ENCODE results near the gene GALR3. TPM values are rescaled to one million over a fixed set of nuclear protein-coding genes. Genes with fewer than 3 reads are reported as not detected.

Gene GALR3
- polyA plus RNA-seq, 3 donors: not detected

GRCh38 chr22:37855462-37855861, 32.3 kb downstream of the GALR3 start:
- Histone ChIP-seq H3K79me2 (ENCODE audit: insufficient read depth, low read length) (peaks cover 53% of the 10 kb centered on the region), H2AFZ (ENCODE audit: insufficient read depth, low read depth, low read length, poor library complexity, severe bottlenecking) (no peak overlapping the region), H3K4me2 (replicated peaks; ENCODE audit: extremely low read depth, low read length, poor library complexity, severe bottlenecking) (no peak overlapping the region), H3K9ac (ENCODE audit: insufficient read depth, low read length, poor library complexity, severe bottlenecking) (no peak overlapping the region), H3K27ac (ENCODE audit: low read depth in 1 of 2, low read length in 2 of 2) (peak overlapping the region in 1 of 2 donors; percentile 32), H4K20me1 (ENCODE audit: insufficient read depth, low read length) (peaks cover 77% of the 10 kb centered on the region), H3K4me3 (replicated peaks in 1 of 3; ENCODE audit: low read depth in 2 of 3, low read length in 3 of 3) (no peak overlapping the region), H3K4me1 (ENCODE audit: control insufficient read depth in 1 of 2, insufficient read depth in 2 of 2, low read length in 2 of 2) (peaks cover under 1% of the 10 kb centered on the region in 2 donors), H3K27me3 (ENCODE audit: control insufficient read depth in 2 of 2, insufficient read depth in 2 of 2, low read length in 2 of 2) (no peaks in the 10 kb centered on the region), H3K9me3 (replicated peaks in 1 of 2; ENCODE audit: control insufficient read depth in 1 of 2, insufficient read depth in 1 of 2, low read length in 2 of 2) (no peaks in the 10 kb centered on the region), H3K36me3 (replicated peaks in 1 of 2; ENCODE audit: control insufficient read depth in 1 of 2, insufficient read depth in 2 of 2, low read length in 2 of 2) (peaks cover 76 to 97% of the 10 kb centered on the region in 2 donors)
- intact Hi-C loops (cut with micrococcal nuclease): no loop called here
- Mint-ChIP-seq H3K9me3 (no peaks in the 10 kb centered on the region), H3K4me3 (no peak overlapping the region), H3K27me3 (ENCODE audit: low read depth in 3 of 3) (no peaks in the 10 kb centered on the region), H3K4me1 (no peaks in the 10 kb centered on the region), H3K27ac (no peak overlapping the region), H3K36me3 (peaks cover 70 to 92% of the 10 kb centered on the region in 2 donors)
- 80% methylated on average over 1 of the region's 2 CpGs for WGBS (ENCODE audit: insufficient coverage)
- no peak for DNase-seq
- TF ChIP-seq, protein P1, sequence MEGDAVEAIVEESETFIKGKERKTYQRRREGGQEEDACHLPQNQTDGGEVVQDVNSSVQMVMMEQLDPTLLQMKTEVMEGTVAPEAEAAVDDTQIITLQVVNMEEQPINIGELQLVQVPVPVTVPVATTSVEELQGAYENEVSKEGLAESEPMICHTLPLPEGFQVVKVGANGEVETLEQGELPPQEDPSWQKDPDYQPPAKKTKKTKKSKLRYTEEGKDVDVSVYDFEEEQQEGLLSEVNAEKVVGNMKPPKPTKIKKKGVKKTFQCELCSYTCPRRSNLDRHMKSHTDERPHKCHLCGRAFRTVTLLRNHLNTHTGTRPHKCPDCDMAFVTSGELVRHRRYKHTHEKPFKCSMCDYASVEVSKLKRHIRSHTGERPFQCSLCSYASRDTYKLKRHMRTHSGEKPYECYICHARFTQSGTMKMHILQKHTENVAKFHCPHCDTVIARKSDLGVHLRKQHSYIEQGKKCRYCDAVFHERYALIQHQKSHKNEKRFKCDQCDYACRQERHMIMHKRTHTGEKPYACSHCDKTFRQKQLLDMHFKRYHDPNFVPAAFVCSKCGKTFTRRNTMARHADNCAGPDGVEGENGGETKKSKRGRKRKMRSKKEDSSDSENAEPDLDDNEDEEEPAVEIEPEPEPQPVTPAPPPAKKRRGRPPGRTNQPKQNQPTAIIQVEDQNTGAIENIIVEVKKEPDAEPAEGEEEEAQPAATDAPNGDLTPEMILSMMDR (IDR thresholded peaks at IDR 0.05): no peak

GRCh38 chr22:37860796-37861421, 37.7 kb downstream of the GALR3 start:
- H3K27ac Mint-ChIP-seq: peak overlapping the region in 1 of 7 donors; percentile 37
- H4K20me1 ChIP-seq (ENCODE audit: insufficient read depth, low read length): peaks cover 62% of the 10 kb centered on the region
- no peak for DNase-seq
- TF ChIP-seq, protein P1 (IDR thresholded peaks at IDR 0.05): no peak
- no peaks in the 10 kb centered on the region for H3K27me3 Mint-ChIP-seq (ENCODE audit: low read depth in 3 of 3)
- intact Hi-C loops (cut with micrococcal nuclease): loop anchor here in 1 of 2 donors (5.0 kb wide), 1 partner anchor 324 kb away; no protein-coding TSS in a partner anchor
- no peak overlapping the region for H3K4me3 Mint-ChIP-seq
- no peaks in the 10 kb centered on the region for H3K27me3 ChIP-seq (ENCODE audit: control insufficient read depth in 2 of 2, insufficient read depth in 2 of 2, low read length in 2 of 2)
- H3K4me1 ChIP-seq (ENCODE audit: control insufficient read depth in 1 of 2, insufficient read depth in 2 of 2, low read length in 2 of 2): no peaks in the 10 kb centered on the region
- no peaks in the 10 kb centered on the region for H3K4me1 Mint-ChIP-seq
- no peak overlapping the region for H3K9ac ChIP-seq (ENCODE audit: insufficient read depth, low read length, poor library complexity, severe bottlenecking)
- H3K27ac ChIP-seq (ENCODE audit: low read depth in 1 of 2, low read length in 2 of 2): no peak overlapping the region
- no peaks in the 10 kb centered on the region for H3K9me3 Mint-ChIP-seq
- H3K36me3 Mint-ChIP-seq: peaks cover 74 to 99% of the 10 kb centered on the region in 2 donors
- H3K4me2 ChIP-seq (replicated peaks; ENCODE audit: extremely low read depth, low read length, poor library complexity, severe bottlenecking): no peak overlapping the region
- 100% methylated on average over 3 of the region's 7 CpGs for WGBS (ENCODE audit: insufficient coverage)
- no peaks in the 10 kb centered on the region for H3K9me3 ChIP-seq (replicated peaks in 1 of 2; ENCODE audit: control insufficient read depth in 1 of 2, insufficient read depth in 1 of 2, low read length in 2 of 2)
- H3K36me3 ChIP-seq (replicated peaks in 1 of 2; ENCODE audit: control insufficient read depth in 1 of 2, insufficient read depth in 2 of 2, low read length in 2 of 2): peaks cover 84 to 100% of the 10 kb centered on the region in 2 donors
- H2AFZ ChIP-seq (ENCODE audit: insufficient read depth, low read depth, low read length, poor library complexity, severe bottlenecking): no peak overlapping the region
- no peak overlapping the region for H3K4me3 ChIP-seq (replicated peaks in 1 of 3; ENCODE audit: low read depth in 2 of 3, low read length in 3 of 3)
- H3K79me2 ChIP-seq (ENCODE audit: insufficient read depth, low read length): no peaks in the 10 kb centered on the region

Data from CD14-positive monocyte (primary cell).